Body of pancreas (tissue), 4 donors: ENCODE data around the gene MLLT10. TPM values are rescaled to one million over a fixed set of nuclear protein-coding genes. Genes with fewer than 3 reads are reported as not detected.

Source experiments
- ATAC-seq: fragments of 150-250 bp; one replicate; pipeline ENCODE4 v1.9.1; 2016
- DNase-seq, 4 donors: peaks; one replicate each; pipeline ENCODE4 v3.0.0-alpha.2; 2019
- H3K27ac ChIP-seq, 4 donors: fragments of 200-600 bp; sonication (generic); 1 replicate in 3 of 4; 2 replicates in 1 of 4; pipeline versions ENCODE4 v1.5.1 to v1.6.1; 2016 to 2019; ENCODE audit warnings: mild to moderate bottlenecking in 1 of 4, mixed read lengths in 1 of 4, moderate library complexity in 1 of 4
- H3K27me3 ChIP-seq, 2 donors: fragments of 200-600 bp; sonication (generic); one replicate each; pipeline ENCODE4 v1.6.0; 2016; ENCODE audit warnings: mild to moderate bottlenecking in 1 of 2
- H3K36me3 ChIP-seq, 2 donors: fragments of 200-600 bp; sonication (generic); replicated peaks in 1 of 2; 2 replicates each; pipeline ENCODE4 v1.5.1; 2016; ENCODE audit warnings: low read depth in 2 of 2; ENCODE audit not compliant: insufficient read depth in 1 of 2
- H3K4me1 ChIP-seq: fragments of 200-600 bp; sonication (generic); one replicate; pipeline ENCODE4 v1.6.0; 2016
- H3K4me3 ChIP-seq, 2 donors: fragments of 200-600 bp; sonication (generic); 1 replicate in 1 of 2; 2 replicates in 1 of 2; pipeline ENCODE4 v1.5.1; 2016 to 2019
- H3K9me3 ChIP-seq, 3 donors: fragments of 200-600 bp; sonication (generic); 1 replicate in 2 of 3; 2 replicates in 1 of 3; pipeline ENCODE4 v1.5.1; 2016
- CTCF ChIP-seq, 7 experiments: fragments of 450-650 bp in 4 of 7; fragments of 200-600 bp in 3 of 7; sonication (generic) in 3 of 7; IDR thresholded peaks; one replicate each; pipeline ENCODE4 v1.5.1; 2016 to 2019; ENCODE audit warnings: antibody characterized with exemption in 7 of 7
- POLR2A ChIP-seq, 3 donors: fragments of 450-650 bp; IDR thresholded peaks; one replicate each; pipeline ENCODE4 v1.6.1; 2016; ENCODE audit warnings: antibody characterized with exemption in 3 of 3, mild to moderate bottlenecking in 2 of 3
- WGBS, 2 donors: methylation state at CpG; one replicate each; pipeline ENCODE4 v1.1.5; 2017; 5-methylcytosine and 5-hydroxymethylcytosine counted together
- intact Hi-C: fragments of 100-400 bp; cut with DNase I; formaldehyde crosslinking; loops from one replicate; pipeline ENCODE4 v1.15.1; 2023
- total RNA-seq, 2 donors: library from RNA; depleted of rRNA; stranded (reverse); fragments of >200 nt; gene quantifications; one replicate each; pipeline ENCODE4 v1.1.0, GENCODE V29; 2016

MLLT10 gene
- total RNA-seq, 2 donors from 2014 or later: 23.7 to 30.1 TPM

DNA sequence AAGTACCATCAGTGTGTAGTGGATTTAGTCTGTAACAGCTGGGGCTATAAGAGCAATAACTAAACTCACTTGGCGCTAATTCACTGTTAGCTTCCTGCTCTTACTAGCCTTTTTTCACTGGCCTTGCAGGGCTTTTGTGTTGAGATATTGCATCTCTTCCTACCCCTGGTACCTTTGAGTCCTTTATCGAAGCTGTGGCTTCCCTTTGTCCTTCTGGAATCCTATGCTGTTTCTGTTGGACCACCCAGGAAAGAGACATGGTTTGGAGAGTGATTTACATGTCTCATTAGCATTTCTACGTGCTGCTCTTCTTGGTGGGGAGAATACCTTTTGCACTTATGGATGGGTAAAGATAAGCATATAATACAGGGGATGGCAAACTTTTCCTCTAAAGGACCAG is 103.8 kb downstream of the MLLT10 start:
- Histone ChIP-seq H3K27ac (no peak overlapping the region), H3K4me1 (no peaks in the 10 kb centered on the region), H3K9me3 (no peaks in the 10 kb centered on the region), H3K4me3 (no peak overlapping the region), H3K27me3 (no peaks in the 10 kb centered on the region), H3K36me3 (no peaks in the 10 kb centered on the region)
- TF ChIP-seq CTCF (IDR thresholded peaks at IDR 0.05) (no peak), POLR2A (IDR thresholded peaks at IDR 0.05) (no peak)
- intact Hi-C loops: no loop called here
- DNase-seq: no peak
- no peak for ATAC-seq
- 95 to 96% methylated on average over 3 of the region's 3 CpGs for WGBS, 2 donors

DNA sequence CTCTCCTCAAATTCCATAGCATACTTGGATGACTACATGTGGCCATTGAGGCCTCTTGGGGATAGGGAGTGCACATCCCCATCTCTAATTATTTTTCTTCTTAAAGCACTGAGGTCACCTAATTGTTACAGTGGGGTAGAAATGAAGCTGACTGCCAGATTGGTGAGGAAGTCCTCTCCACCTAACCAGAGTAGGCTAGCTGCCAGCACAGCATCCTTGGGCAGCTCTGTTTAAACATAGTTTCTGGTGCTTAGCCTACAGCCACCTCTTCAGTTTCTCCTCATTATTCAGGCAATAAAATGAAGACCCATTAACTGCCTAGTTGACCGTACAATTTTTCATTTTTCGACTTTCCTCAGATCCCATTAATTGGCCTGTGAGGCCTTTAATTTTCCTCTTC is 104.6 kb downstream of the MLLT10 start:
- Histone ChIP-seq H3K36me3 (no peaks in the 10 kb centered on the region), H3K9me3 (no peaks in the 10 kb centered on the region), H3K4me1 (no peaks in the 10 kb centered on the region), H3K27ac (no peak overlapping the region), H3K27me3 (no peaks in the 10 kb centered on the region), H3K4me3 (no peak overlapping the region)
- no peak for ATAC-seq
- WGBS, 2 donors: 79 to 83% methylated on average over 2 of the region's 2 CpGs
- intact Hi-C loops: no loop called here
- DNase-seq: no peak
- no peak for TF ChIP-seq POLR2A (IDR thresholded peaks at IDR 0.05)
- no peak for TF ChIP-seq CTCF (IDR thresholded peaks at IDR 0.05)

- H3K27me3 ChIP-seq: no peaks in the 10 kb centered on the region
- no peak for TF ChIP-seq POLR2A (IDR thresholded peaks at IDR 0.05)
- no peak overlapping the region for H3K4me3 ChIP-seq
- no peaks in the 10 kb centered on the region for H3K4me1 ChIP-seq
- no peaks in the 10 kb centered on the region for H3K9me3 ChIP-seq
- H3K27ac ChIP-seq: no peak overlapping the region
- no peaks in the 10 kb centered on the region for H3K36me3 ChIP-seq
- ATAC-seq: no peak
- intact Hi-C loops: no loop called here
- DNase-seq: no peak
Observed at GRCh38 chr10:21648040-21648439, 114.0 kb downstream of the MLLT10 start.

DNA sequence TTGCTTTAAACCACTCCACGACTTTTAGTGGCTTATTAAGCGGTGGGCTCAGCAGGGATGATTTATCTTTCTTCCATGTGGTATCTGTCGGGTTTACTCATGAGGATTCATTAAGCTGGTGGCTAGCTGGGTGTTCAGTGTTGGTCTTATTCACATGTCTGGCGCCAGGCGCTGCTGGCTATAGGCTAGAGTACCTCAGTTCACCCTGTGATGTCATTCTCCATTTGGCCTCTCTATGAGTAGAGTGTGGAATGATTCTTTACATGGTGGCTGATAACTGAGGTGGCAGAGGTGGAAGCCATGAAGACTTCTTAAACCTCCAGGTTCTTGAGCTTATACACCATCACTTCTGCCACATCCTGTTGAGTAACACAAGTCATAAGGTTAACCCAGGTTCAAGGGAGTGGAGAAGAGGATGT is 115.4 kb downstream of the MLLT10 start:
- DNase-seq: no peak
- WGBS, 2 donors: 97 to 98% methylated on average over 5 of the region's 5 CpGs

DNA sequence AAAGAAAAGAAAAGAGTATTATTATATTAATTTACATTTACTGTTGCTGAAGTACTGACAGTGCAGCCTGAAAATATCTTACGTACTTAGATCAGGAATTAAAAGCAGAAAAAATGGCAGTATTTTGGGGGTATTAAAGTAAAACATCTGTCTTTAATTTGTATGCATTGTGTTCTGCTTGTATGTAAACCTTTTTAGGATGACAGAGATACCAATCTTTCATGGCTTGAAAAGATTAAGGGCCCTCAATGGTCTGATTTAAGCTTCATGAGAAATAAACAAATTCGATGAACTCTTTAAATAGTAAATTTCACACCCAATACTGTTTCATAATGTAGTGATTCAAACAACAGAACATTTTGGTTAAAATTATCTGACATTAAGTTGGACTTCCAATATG is 116.3 kb downstream of the MLLT10 start:
- WGBS, 2 donors: 91 to 93% methylated on average over 2 of the region's 2 CpGs
- no peaks in the 10 kb centered on the region for H3K27me3 ChIP-seq
- TF ChIP-seq POLR2A (IDR thresholded peaks at IDR 0.05) (no peak), CTCF (IDR thresholded peaks at IDR 0.05) (no peak)
- intact Hi-C loops: no loop called here
- H3K27ac ChIP-seq: no peak overlapping the region
- H3K9me3 ChIP-seq: no peaks in the 10 kb centered on the region
- no peaks in the 10 kb centered on the region for H3K36me3 ChIP-seq
- ATAC-seq: no peak
- no peak overlapping the region for H3K4me3 ChIP-seq
- H3K4me1 ChIP-seq: no peaks in the 10 kb centered on the region
- DNase-seq: no peak

More for the DNA sequence above, 115.4 kb downstream of the MLLT10 start:
- intact Hi-C loops: no loop called here
- H3K27me3 ChIP-seq: no peaks in the 10 kb centered on the region
- no peak for ATAC-seq
- H3K4me1 ChIP-seq: no peaks in the 10 kb centered on the region
- H3K27ac ChIP-seq: no peak overlapping the region
- TF ChIP-seq CTCF (IDR thresholded peaks at IDR 0.05) (no peak), POLR2A (IDR thresholded peaks at IDR 0.05) (no peak)
- no peaks in the 10 kb centered on the region for H3K36me3 ChIP-seq
- H3K4me3 ChIP-seq: no peak overlapping the region
- no peaks in the 10 kb centered on the region for H3K9me3 ChIP-seq
